Activated gamma-delta T cell treated with anti-CD3 and anti-CD28 coated beads, Interleukin-2, amount 50 U/mL, for 16 hours (primary cell): ENCODE results near the gene GRIK4.

Experiments used
- DNase-seq: peaks from one replicate; pipeline ENCODE4 v3.0.0-alpha.2; 2020; ENCODE audit warnings: low read depth

The GRIK4 gene

GRCh38 chr11:120547811-120548681, 36.5 kb downstream of the GRIK4 start:
- DNase-seq = no peak

DNA sequence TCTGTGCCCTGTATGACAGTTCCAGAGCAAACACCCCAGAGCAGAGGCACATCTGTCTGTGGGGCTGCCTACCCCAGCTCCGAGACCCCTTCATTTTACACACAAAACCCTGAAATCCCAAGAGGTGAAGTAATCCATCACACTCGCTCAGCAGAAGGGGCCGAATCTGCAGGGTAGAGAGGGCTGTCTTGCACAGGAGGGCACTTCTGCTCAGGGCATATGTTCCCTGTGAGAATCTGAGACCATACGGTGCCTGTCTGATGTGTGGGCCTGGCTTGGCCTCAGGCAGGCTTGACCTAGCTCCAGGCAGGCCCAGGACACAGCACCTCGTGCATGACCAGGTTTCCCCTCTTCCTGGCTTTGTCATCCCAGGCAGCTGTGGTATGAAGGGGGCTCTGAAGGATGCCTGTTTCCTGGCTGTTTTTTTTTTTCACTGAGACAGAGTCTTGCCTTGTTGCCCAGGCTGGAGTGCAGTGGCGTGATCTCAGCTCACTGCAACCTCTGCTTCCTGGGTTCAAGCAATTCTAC, 37.2 kb downstream of the GRIK4 start:
- DNase-seq = no peak

DNA sequence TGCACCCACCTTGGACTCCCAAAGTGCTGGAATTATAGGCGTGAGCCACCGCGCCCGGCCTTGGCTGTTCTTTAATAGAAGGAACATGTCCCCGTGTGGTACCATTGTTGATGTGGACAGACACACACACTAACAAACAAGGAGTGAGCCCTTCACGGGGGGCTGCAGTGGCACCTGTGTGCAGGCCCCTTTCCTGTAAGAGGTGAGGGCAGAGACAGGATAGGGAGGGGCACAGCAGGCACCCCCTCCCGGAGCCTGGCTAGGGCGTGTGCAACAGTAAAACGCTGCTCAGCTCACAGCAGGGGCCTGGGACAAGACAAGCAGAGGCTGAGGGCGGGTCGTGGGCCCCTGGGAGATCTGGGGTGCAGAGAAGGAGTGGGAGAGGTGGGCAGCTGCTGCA, 37.8 kb downstream of the GRIK4 start:
- no peak for DNase-seq

GRCh38 chr11:120550007-120550406, 38.5 kb downstream of the GRIK4 start:
- no peak for DNase-seq

DNA sequence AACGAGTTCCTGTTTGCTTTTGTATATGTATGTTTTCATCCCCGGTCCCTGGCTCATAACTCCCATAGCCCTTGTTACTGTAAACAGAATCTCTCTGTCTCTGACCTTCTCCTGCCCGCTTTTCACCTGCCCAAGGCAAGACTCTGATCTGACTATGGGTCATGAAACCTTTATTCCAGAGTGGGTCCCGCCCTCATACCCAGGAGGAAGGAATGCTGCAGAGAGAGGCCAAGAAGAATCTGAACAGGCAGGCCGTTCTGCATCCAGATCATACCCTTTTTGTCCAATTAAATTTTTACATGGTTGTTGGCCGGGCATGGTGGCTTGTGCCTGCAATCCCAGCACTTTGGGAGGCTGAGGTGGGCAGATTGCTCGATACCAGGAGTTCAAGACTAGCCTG, 39.6 kb downstream of the GRIK4 start:
- no peak for DNase-seq

DNA sequence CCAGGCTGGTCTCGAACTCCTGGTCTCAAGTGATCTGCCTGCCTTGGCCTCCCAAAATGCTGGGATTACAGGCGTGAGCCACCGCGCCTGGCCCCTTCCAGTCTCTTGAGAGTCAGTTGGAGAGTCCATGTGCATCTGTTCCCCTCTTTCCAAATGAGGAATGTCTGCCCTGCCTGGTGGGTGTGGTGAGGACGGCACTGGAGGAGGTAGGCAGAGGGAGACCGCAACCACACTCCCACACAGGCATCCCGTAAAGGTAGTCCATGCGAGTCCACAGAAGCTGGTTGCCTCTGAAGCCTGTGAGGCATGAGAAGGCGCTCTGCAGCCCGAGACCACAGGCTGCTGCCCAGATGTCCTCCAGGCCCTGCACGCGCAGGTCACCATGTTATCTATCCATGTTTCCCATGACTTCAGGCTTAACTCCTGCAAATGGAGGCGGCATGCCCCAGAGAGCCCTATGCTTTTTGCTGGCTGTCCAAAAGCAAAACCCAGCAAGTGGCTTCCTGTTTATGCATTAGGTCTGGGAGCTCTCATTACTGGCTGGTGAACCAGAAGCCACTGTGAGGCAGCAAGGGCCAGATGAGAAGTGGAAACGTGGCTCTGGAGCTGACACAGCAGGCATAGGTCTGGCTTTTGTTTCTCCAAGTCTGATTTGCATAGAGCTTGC, 43.4 kb downstream of the GRIK4 start:
- no peak for DNase-seq

GRCh38 chr11:120555433-120555773, 43.9 kb downstream of the GRIK4 start:
- no peak for DNase-seq

- DNase-seq = no peak
Measured at GRCh38 chr11:120556797-120557196, 45.2 kb downstream of the GRIK4 start.

DNA sequence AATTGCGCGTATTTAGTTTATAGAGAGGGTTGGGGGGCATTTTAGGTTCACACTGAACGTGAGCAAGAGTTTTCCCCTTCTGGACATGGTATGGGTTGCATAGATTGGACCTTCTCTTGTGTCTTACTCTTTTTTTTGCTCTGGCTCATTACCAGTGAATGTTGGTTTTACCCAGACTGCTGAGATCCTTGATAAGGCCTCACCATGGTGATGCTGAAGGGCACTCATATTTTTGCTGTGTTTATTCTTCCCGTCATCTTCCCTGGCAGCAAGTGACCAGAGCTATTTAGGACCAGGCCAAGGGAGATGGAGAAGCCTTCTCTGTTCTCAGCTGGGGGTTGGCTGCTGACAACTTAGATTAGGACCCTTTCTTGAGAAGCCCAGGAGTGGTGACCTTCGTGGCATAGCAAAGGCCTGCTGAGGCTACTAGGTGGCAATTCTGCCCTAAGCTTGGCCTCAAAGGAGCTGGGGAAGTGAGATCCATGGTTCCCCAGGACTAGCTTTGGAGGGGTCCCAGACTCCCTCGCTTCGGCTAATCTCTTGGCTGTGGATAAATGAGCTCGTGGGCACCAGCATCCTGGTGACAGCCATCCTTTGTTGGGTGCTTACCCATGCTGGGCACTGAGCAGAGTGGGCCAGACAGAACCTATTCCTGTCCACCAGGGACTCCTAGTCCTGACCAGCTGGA, 47.3 kb downstream of the GRIK4 start:
- DNase-seq = no peak

DNA sequence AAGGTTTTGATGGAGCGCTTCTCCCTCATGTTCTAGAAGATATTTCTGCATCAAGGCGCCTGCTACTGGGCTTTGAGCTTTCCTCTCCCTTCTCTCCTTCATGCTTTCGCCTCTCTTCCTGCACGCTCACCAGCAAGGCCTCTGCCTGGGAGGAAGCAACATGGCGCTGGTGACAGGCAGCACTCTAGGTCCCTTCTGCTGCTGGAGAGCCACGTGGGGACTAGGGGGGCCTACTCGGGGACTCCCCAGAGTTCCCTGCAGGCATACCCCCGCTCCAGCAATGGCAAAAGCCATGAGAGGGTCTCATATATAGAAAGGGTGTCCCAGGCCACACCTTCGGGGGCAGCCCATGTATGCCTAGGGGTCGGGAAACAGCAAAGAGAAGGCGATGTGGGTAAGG, 49.7 kb downstream of the GRIK4 start:
- no peak for DNase-seq

- no peak for DNase-seq
Measured at GRCh38 chr11:120562806-120563425, 51.4 kb downstream of the GRIK4 start.

DNA sequence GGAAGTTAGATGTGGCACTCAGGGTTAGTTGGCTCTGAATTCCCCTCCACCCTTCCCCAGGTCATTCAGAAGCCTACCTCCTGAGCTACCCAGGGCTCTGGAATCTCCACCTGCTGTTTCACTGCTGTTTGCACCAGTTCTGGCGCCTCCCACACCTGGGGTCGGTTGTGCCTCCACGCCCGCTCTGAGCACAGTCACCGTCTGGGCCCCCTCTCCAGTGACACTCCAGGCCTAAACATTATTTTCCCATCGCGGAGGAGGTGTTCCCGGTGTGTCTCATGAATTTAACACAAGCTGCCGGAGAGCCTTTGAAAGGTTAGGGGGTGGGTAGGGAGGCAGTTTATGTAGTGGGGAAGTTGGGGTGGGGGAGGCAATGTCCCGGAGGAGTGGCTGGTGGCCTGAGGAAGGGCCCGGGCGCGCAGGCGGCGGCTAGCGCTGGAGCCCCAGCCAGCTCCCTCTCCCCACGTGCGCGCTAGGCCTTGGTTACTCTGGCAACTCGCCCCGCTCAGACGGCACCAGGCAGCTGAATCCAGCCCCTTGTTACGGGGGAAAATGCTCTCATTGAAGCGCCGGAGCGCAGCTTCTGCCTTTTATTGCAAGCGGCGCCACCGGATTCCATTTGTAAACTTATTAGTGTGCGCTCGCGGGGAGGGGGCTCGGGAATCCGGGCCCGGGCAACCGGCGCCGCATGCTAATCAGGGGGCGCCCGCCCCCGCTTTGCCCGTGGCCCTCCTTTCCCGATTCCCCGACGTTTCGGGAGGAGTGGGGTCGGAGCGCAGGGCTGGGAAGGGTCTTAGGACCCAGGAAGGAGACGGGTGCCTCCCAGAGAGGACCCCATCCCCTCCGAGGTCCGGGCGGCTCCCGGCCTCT, 52.4 kb downstream of the GRIK4 start:
- DNase-seq = no peak

- no peak for DNase-seq
Measured at GRCh38 chr11:120564573-120565311, 53.2 kb downstream of the GRIK4 start.

GRCh38 chr11:120565466-120566155, 54.1 kb downstream of the GRIK4 start:
- DNase-seq = no peak

DNA sequence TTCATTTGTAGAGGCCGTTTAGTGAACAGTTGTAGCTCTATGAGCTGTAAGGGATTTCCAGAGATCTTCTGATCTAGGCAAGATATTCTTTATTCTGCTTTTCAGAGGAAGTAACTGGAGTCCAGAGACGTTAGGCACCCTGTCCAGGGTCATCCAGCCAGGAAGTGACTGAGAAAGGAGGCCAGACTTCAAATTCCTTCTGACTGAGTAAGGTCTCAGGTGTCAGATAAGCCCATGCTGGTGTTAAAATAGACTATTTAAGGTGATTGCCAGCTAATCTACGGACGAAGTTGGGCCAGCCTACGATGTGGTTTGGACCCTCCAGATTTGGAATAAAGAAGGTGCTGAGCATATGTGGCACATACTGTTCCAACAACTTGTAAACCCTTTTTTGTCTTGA, 54.6 kb downstream of the GRIK4 start:
- no peak for DNase-seq

DNA sequence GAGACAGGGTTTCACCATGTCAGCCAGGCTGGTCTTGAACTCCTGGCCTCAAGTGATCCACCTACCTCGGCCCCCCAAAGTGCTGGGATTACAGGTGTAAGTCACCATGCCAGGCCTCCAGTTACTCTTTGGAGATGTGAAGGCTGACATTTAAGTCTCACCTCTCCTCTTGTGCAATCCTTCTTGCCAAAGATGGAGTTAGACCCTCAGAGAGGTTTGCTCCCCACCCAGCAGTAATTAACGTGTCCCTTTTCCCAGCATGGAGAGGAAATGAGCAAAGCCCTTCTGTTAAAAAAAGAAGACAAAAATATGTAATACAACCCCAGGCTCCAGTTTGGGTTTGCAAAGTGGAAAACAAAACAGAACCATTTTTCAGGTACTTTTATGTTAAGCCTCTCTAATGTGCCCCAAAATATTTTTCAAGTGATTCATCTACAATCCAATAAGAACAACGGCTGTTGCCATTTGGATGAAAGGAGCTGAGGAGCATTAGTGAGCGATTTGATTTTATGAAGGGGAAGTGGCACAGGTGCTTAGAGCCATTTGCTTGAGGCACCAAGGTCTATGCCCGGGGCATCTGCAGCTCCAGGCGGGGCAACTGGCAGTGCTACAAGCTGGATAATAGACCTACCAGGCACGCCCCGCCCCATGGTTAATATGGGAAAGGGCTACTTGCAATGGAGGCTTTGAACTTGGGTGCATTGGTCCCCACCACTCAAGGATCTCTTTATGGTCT, 57.2 kb downstream of the GRIK4 start:
- no peak for DNase-seq

DNA sequence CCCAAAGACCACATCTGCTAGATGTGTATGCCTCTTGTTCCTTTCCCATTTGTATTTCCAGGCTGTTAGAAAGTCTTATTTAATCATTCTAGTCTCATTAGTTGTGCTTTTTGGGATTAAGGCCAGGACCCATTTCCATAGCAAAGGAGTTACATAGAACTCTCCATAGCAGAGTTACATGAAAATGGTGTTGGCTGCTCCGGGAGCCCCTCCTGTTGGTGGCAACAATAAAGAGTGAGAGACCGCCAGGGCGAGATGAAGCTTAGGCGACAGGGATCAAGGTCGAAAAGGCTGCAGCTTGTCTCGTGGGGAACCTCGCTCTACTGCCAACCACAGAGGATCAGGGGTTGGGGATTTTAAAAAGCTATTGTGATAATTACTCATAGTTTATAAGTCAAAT, 58.3 kb downstream of the GRIK4 start:
- no peak for DNase-seq

DNA sequence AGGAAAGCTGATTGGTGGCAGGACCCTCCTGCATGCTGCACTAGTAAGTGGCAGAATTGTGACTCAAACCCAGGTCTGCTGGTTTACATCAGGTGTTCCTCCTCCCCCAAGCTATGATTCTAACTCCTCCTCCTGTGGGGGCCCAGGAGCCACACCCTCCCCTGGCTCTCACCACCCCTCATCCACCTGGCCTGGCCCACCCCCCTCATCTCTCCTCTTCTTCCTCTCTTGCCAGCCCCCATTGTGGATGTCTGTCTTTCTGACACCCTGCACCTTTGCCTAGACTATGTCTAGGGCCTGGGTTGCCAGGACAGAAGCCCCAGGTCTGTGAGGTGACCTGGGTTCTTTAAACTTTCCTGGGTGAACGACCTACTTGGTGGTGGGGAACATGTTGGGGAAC, 59.9 kb downstream of the GRIK4 start:
- no peak for DNase-seq

DNA sequence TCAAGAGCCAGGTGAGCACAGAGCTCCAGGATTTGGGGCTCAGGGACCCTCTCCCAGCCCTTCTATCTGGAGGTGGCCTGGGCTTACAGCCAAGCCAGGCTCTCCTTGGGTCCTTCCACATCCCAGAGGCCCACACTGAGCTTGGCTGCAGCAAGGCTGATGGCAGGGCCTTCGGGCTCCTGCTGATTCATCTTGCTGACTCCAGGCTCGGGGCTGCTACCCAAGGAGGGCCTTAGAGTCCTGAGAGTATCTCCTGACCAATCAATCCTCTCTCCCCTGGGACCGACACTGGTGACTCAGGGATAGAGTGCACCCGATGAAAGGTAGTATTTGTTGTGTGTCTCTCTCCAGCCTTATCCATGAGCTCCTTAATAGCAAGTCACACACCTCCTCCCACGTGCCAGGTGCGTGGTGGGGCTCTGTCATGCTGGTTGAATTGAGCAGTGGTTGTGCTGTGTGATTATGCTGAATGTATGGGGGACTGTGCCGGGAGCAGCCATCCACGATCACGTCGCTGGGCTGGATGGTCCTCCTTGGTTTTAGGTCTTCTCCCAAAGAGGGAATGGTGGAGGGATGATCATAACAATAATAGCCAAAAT, 62.3 kb downstream of the GRIK4 start:
- no peak for DNase-seq
